HEK293 (cell line): Measurements from ENCODE around the gene ROR2.
A peak's percentile ranks its signal among the peaks of the same experiment; 100 is the strongest.

ENCODE experiments used
- CTCF ChIP-seq: fragments of 450-650 bp; formaldehyde crosslinking; IDR thresholded peaks from 2 replicates; pipeline ENCODE4 v1.5.1; 2016; ENCODE audit warnings: missing biosample characterization, missing genetic modification characterization
- FEZF1 ChIP-seq: fragments of 450-650 bp; formaldehyde crosslinking; IDR thresholded peaks from 2 replicates; pipeline ENCODE4 v1.5.1; 2016; ENCODE audit warnings: missing biosample characterization, missing genetic modification characterization
- GFI1B ChIP-seq: fragments of 450-650 bp; formaldehyde crosslinking; IDR thresholded peaks from 2 replicates; pipeline ENCODE4 v1.5.1; 2016; ENCODE audit warnings: missing biosample characterization, missing genetic modification characterization
- GLI4 ChIP-seq: fragments of 450-650 bp; formaldehyde crosslinking; IDR thresholded peaks from 2 replicates; pipeline ENCODE4 v1.5.1; 2016; ENCODE audit warnings: missing biosample characterization, missing genetic modification characterization
- PRDM6 ChIP-seq: fragments of 450-650 bp; formaldehyde crosslinking; IDR thresholded peaks from 2 replicates; pipeline ENCODE4 v1.5.1; 2017; ENCODE audit warnings: missing biosample characterization, missing genetic modification characterization
- SP7 ChIP-seq: fragments of 450-650 bp; formaldehyde crosslinking; IDR thresholded peaks from 2 replicates; pipeline ENCODE4 v1.5.1; 2016; ENCODE audit warnings: missing biosample characterization, missing genetic modification characterization
- ZBTB7A ChIP-seq: fragments of 450-650 bp; formaldehyde crosslinking; IDR thresholded peaks from 2 replicates; pipeline ENCODE4 v1.5.1; 2016; ENCODE audit warnings: low read depth, missing biosample characterization, missing genetic modification characterization
- ZBTB8A ChIP-seq: fragments of 450-650 bp; formaldehyde crosslinking; IDR thresholded peaks from 2 replicates; pipeline ENCODE4 v1.5.1; 2016; ENCODE audit warnings: missing biosample characterization, missing genetic modification characterization
- ZFHX2 ChIP-seq: fragments of 450-650 bp; formaldehyde crosslinking; conservative IDR thresholded peaks from 2 replicates; pipeline ENCODE4 v1.5.1; 2016; ENCODE audit warnings: missing biosample characterization, missing genetic modification characterization
- ZNF133 ChIP-seq: fragments of 450-650 bp; formaldehyde crosslinking; IDR thresholded peaks from 2 replicates; pipeline ENCODE4 v1.5.1; 2016; ENCODE audit warnings: missing biosample characterization, missing genetic modification characterization
- ZNF169 ChIP-seq: fragments of 450-650 bp; formaldehyde crosslinking; IDR thresholded peaks from 2 replicates; pipeline ENCODE4 v1.5.1; 2016; ENCODE audit warnings: missing biosample characterization, missing genetic modification characterization
- ZNF2 ChIP-seq: fragments of 450-650 bp; formaldehyde crosslinking; IDR thresholded peaks from 2 replicates; pipeline ENCODE4 v1.5.1; 2016; ENCODE audit warnings: missing biosample characterization, missing genetic modification characterization
- ZNF292 ChIP-seq: fragments of 450-650 bp; formaldehyde crosslinking; IDR thresholded peaks from 2 replicates; pipeline ENCODE4 v1.5.1; 2016; ENCODE audit warnings: low read depth, missing biosample characterization, missing genetic modification characterization, borderline replicate concordance
- ZNF302 ChIP-seq: fragments of 450-650 bp; formaldehyde crosslinking; IDR thresholded peaks from 2 replicates; pipeline ENCODE4 v1.5.1; 2016; ENCODE audit warnings: missing biosample characterization, missing genetic modification characterization, low read depth
- ZNF341 ChIP-seq: fragments of 450-650 bp; formaldehyde crosslinking; IDR thresholded peaks from 2 replicates; pipeline ENCODE4; 2016; ENCODE audit warnings: low read depth, missing biosample characterization, missing genetic modification characterization
- ZNF416 ChIP-seq: fragments of 450-650 bp; formaldehyde crosslinking; IDR thresholded peaks from 2 replicates; pipeline ENCODE4 v1.5.1; 2016; ENCODE audit warnings: missing biosample characterization, missing genetic modification characterization
- ZNF426 ChIP-seq: fragments of 450-650 bp; formaldehyde crosslinking; IDR thresholded peaks from 2 replicates; pipeline ENCODE4 v1.5.1; 2017; ENCODE audit warnings: missing biosample characterization, missing genetic modification characterization, mild to moderate bottlenecking, inconsistent platforms, moderate library complexity
- ZNF449 ChIP-seq: fragments of 450-650 bp; formaldehyde crosslinking; IDR thresholded peaks from 2 replicates; pipeline ENCODE4 v1.5.1; 2017; ENCODE audit warnings: missing biosample characterization, mild to moderate bottlenecking, missing genetic modification characterization, moderate library complexity
- ZNF529 ChIP-seq: fragments of 450-650 bp; formaldehyde crosslinking; IDR thresholded peaks from 2 replicates; pipeline ENCODE4 v1.5.1; 2017; ENCODE audit warnings: missing genetic modification characterization, missing biosample characterization; ENCODE audit not compliant: insufficient replicate concordance
- ZNF624 ChIP-seq: fragments of 450-650 bp; formaldehyde crosslinking; IDR thresholded peaks from 2 replicates; pipeline ENCODE4 v1.5.1; 2017; ENCODE audit warnings: missing biosample characterization, missing genetic modification characterization
- ZNF701 ChIP-seq: fragments of 450-650 bp; formaldehyde crosslinking; IDR thresholded peaks from 2 replicates; pipeline ENCODE4 v1.5.1; 2016; ENCODE audit warnings: missing biosample characterization, missing genetic modification characterization
- ZNF791 ChIP-seq: fragments of 450-650 bp; formaldehyde crosslinking; IDR thresholded peaks from 2 replicates; pipeline ENCODE4 v1.5.1; 2016; ENCODE audit warnings: missing biosample characterization, missing genetic modification characterization
- ZNF830 ChIP-seq: fragments of 450-650 bp; IDR thresholded peaks from 2 replicates; pipeline ENCODE4 v1.5.0; 2018; ENCODE audit warnings: missing biosample characterization, missing genetic modification characterization, low read depth, mild to moderate bottlenecking, moderate library complexity
- ZSCAN4 ChIP-seq: fragments of 450-650 bp; formaldehyde crosslinking; IDR thresholded peaks from 2 replicates; pipeline ENCODE4 v1.5.1; 2017; ENCODE audit warnings: missing biosample characterization, missing genetic modification characterization
- TF ChIP-seq, protein P1 (sequence below): fragments of 450-650 bp; formaldehyde crosslinking; IDR thresholded peaks from 2 replicates; pipeline ENCODE4 v1.5.1; 2016; ENCODE audit warnings: missing biosample characterization, missing genetic modification characterization
- TF ChIP-seq, protein P2 (sequence below): fragments of 450-650 bp; IDR thresholded peaks from 2 replicates; pipeline ENCODE4 v1.5.1; 2018; ENCODE audit warnings: missing biosample characterization, mild to moderate bottlenecking, missing genetic modification characterization
- TF ChIP-seq, protein P3 (sequence below): fragments of 450-650 bp; formaldehyde crosslinking; IDR thresholded peaks from 2 replicates; pipeline ENCODE4 v1.5.1; 2016; ENCODE audit warnings: missing biosample characterization, missing genetic modification characterization, low read depth

ROR2 gene

GRCh38 chr9:91896513-91897121 lies 53.4 kb downstream of the ROR2 start (continued):
- TF ChIP-seq FEZF1 (tag by site-specific recombination) (peak; percentile 66), ZNF701 (tag by site-specific recombination) (no peak), ZNF830 (tag by site-specific recombination) (no peak), ZNF169 (tag by site-specific recombination) (no peak), ZNF791 (tag by site-specific recombination) (no peak), ZSCAN4 (no peak), ZFHX2 (peak; percentile 34), ZBTB7A (tag by site-specific recombination) (no peak), ZNF426 (no peak), ZNF341 (tag by site-specific recombination) (peak; percentile 72), ZNF449 (tag by site-specific recombination) (peak; percentile 92), PRDM6 (tag by site-specific recombination) (peak; percentile 95), ZBTB8A (peak; percentile 62; the same call in 1 of the 2 replicates), ZNF302 (tag by site-specific recombination) (no peak), ZNF292 (no peak), GLI4 (tag by site-specific recombination) (no peak), GFI1B (tag by site-specific recombination) (no peak), ZNF624 (tag by site-specific recombination) (no peak), ZNF416 (no peak), ZNF2 (tag by site-specific recombination) (no peak), CTCF (tag by site-specific recombination) (no peak), ZNF133 (no peak), SP7 (peak; percentile 57), ZNF529 (tag by site-specific recombination) (no peak)
- TF ChIP-seq, protein P1, sequence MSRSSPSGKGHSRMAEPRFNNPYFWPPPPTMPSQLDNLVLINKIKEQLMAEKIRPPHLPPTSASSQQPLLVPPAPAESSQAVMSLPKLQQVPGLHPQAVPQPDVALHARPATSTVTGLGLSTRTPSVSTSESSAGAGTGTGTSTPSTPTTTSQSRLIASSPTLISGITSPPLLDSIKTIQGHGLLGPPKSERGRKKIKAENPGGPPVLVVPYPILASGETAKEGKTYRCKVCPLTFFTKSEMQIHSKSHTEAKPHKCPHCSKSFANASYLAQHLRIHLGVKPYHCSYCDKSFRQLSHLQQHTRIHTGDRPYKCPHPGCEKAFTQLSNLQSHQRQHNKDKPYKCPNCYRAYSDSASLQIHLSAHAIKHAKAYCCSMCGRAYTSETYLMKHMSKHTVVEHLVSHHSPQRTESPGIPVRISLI (tag by site-specific recombination) = no peak
- TF ChIP-seq, protein P2, sequence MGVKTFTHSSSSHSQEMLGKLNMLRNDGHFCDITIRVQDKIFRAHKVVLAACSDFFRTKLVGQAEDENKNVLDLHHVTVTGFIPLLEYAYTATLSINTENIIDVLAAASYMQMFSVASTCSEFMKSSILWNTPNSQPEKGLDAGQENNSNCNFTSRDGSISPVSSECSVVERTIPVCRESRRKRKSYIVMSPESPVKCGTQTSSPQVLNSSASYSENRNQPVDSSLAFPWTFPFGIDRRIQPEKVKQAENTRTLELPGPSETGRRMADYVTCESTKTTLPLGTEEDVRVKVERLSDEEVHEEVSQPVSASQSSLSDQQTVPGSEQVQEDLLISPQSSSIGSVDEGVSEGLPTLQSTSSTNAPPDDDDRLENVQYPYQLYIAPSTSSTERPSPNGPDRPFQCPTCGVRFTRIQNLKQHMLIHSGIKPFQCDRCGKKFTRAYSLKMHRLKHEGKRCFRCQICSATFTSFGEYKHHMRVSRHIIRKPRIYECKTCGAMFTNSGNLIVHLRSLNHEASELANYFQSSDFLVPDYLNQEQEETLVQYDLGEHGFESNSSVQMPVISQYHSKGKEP = no peak
- TF ChIP-seq, protein P3, sequence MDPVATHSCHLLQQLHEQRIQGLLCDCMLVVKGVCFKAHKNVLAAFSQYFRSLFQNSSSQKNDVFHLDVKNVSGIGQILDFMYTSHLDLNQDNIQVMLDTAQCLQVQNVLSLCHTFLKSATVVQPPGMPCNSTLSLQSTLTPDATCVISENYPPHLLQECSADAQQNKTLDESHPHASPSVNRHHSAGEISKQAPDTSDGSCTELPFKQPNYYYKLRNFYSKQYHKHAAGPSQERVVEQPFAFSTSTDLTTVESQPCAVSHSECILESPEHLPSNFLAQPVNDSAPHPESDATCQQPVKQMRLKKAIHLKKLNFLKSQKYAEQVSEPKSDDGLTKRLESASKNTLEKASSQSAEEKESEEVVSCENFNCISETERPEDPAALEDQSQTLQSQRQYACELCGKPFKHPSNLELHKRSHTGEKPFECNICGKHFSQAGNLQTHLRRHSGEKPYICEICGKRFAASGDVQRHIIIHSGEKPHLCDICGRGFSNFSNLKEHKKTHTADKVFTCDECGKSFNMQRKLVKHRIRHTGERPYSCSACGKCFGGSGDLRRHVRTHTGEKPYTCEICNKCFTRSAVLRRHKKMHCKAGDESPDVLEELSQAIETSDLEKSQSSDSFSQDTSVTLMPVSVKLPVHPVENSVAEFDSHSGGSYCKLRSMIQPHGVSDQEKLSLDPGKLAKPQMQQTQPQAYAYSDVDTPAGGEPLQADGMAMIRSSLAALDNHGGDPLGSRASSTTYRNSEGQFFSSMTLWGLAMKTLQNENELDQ (tag by site-specific recombination) = no peak
